HEK293 (cell line): ENCODE results near the gene ERGIC1.

ENCODE experiments used
- CTCF ChIA-PET: fragments of 350-600 bp; formaldehyde crosslinking; extraction: SDS; loops from one replicate; lab custom pipeline; 2021; ENCODE audit warnings: antibody characterized with exemption; lab: Yijun Ruan, JAX
- POLR2A ChIA-PET: fragments of 300-600 bp; formaldehyde crosslinking; extraction: SDS; loops from one replicate; lab custom pipeline; 2020; ENCODE audit warnings: antibody characterized with exemption, inconsistent platforms; lab: Yijun Ruan, JAX
- H3K27ac ChIP-seq: fragments of 200-500 bp; sonication (Bioruptor generic); 2 replicates; pipeline ENCODE4 v1.5.1; 2014; ENCODE audit warnings: low read depth, low read length, control low read depth, inconsistent platforms; ENCODE audit errors: extremely low read depth
- H3K36me3 ChIP-seq, 2 experiments: fragments of 200-500 bp in 1 of 2; sonication (Bioruptor generic) in 1 of 2; 1 replicate in 1 of 2; 2 replicates in 1 of 2; pipeline ENCODE4 v1.5.1; 2014 to 2017; ENCODE audit warnings: inconsistent platforms in 2 of 2, low read length in 2 of 2; ENCODE audit not compliant: control insufficient read depth in 2 of 2, insufficient read depth in 1 of 2
- H3K4me1 ChIP-seq: fragments of 200-500 bp; sonication (Bioruptor generic); 2 replicates; pipeline ENCODE4 v1.5.1; 2014; ENCODE audit warnings: mild to moderate bottlenecking, low read length, inconsistent platforms; ENCODE audit not compliant: control insufficient read depth, insufficient read depth
- H3K4me3 ChIP-seq: 2 replicates; pipeline ENCODE4 v1.5.1; 2011; ENCODE audit warnings: low read depth, mild to moderate bottlenecking, control low read depth, low read length, moderate library complexity
- H3K9me3 ChIP-seq: fragments of 200-500 bp; sonication (Bioruptor generic); 2 replicates; pipeline ENCODE4 v1.5.1; 2014; ENCODE audit warnings: low read depth, low read length, inconsistent platforms; ENCODE audit not compliant: control insufficient read depth, insufficient read depth
- ELK4 ChIP-seq: IDR thresholded peaks from 2 replicates; pipeline ENCODE4 v1.6.1; 2011; ENCODE audit warnings: mild to moderate bottlenecking, low read depth, low read length, borderline replicate concordance
- FEZF1 ChIP-seq: fragments of 450-650 bp; formaldehyde crosslinking; IDR thresholded peaks from 2 replicates; pipeline ENCODE4 v1.5.1; 2016; ENCODE audit warnings: missing biosample characterization, missing genetic modification characterization
- GFI1B ChIP-seq: fragments of 450-650 bp; formaldehyde crosslinking; IDR thresholded peaks from 2 replicates; pipeline ENCODE4 v1.5.1; 2016; ENCODE audit warnings: missing biosample characterization, missing genetic modification characterization
- GLI4 ChIP-seq: fragments of 450-650 bp; formaldehyde crosslinking; IDR thresholded peaks from 2 replicates; pipeline ENCODE4 v1.5.1; 2016; ENCODE audit warnings: missing biosample characterization, missing genetic modification characterization
- GLIS1 ChIP-seq: fragments of 450-650 bp; formaldehyde crosslinking; IDR thresholded peaks from 2 replicates; pipeline ENCODE4 v1.5.1; 2016; ENCODE audit warnings: missing biosample characterization, missing genetic modification characterization
- MEIS1 ChIP-seq: sonication (generic); formaldehyde crosslinking; IDR thresholded peaks from 2 replicates; pipeline ENCODE4 v1.8.1; 2022; ENCODE audit warnings: missing genetic modification reagents, mild to moderate bottlenecking, borderline replicate concordance
- MZF1 ChIP-seq: fragments of 450-650 bp; formaldehyde crosslinking; IDR thresholded peaks from 2 replicates; pipeline ENCODE4 v1.5.1; 2017; ENCODE audit warnings: missing biosample characterization, missing genetic modification characterization, borderline replicate concordance
- OVOL3 ChIP-seq: fragments of 450-650 bp; formaldehyde crosslinking; IDR thresholded peaks from 2 replicates; pipeline ENCODE4 v1.5.1; 2016; ENCODE audit warnings: missing biosample characterization, missing genetic modification characterization
- TCF7L2 ChIP-seq: IDR thresholded peaks from 2 replicates; pipeline ENCODE4 v1.6.1; 2011; ENCODE audit warnings: low read depth, mild to moderate bottlenecking, inconsistent platforms, low read length, moderate library complexity, borderline replicate concordance
- TRIM28 ChIP-seq: IDR thresholded peaks from 2 replicates; pipeline ENCODE4 v1.6.1; 2011; ENCODE audit warnings: low read length, control low read depth, borderline replicate concordance
- ZBTB17 ChIP-seq: fragments of 450-650 bp; formaldehyde crosslinking; IDR thresholded peaks from 2 replicates; pipeline ENCODE4 v1.5.1; 2016; ENCODE audit warnings: missing biosample characterization, missing genetic modification characterization
- ZFP37 ChIP-seq: fragments of 450-650 bp; formaldehyde crosslinking; IDR thresholded peaks from 2 replicates; pipeline ENCODE4 v1.5.1; 2016; ENCODE audit warnings: missing biosample characterization, missing genetic modification characterization
- ZNF112 ChIP-seq: fragments of 450-650 bp; formaldehyde crosslinking; IDR thresholded peaks from 2 replicates; pipeline ENCODE4 v1.5.0; 2017; ENCODE audit warnings: missing biosample characterization, missing genetic modification characterization
- ZNF302 ChIP-seq: fragments of 450-650 bp; formaldehyde crosslinking; IDR thresholded peaks from 2 replicates; pipeline ENCODE4 v1.5.1; 2016; ENCODE audit warnings: missing biosample characterization, missing genetic modification characterization, low read depth
- ZNF341 ChIP-seq: fragments of 450-650 bp; formaldehyde crosslinking; IDR thresholded peaks from 2 replicates; pipeline ENCODE4; 2016; ENCODE audit warnings: low read depth, missing biosample characterization, missing genetic modification characterization
- ZNF366 ChIP-seq: fragments of 450-650 bp; formaldehyde crosslinking; conservative IDR thresholded peaks from 2 replicates; pipeline ENCODE4 v1.5.1; 2016; ENCODE audit warnings: missing biosample characterization, missing genetic modification characterization
- ZNF391 ChIP-seq: fragments of 450-650 bp; formaldehyde crosslinking; IDR thresholded peaks from 2 replicates; pipeline ENCODE4 v1.5.1; 2016; ENCODE audit warnings: low read depth, missing biosample characterization, missing genetic modification characterization, borderline replicate concordance
- ZNF692 ChIP-seq: fragments of 450-650 bp; formaldehyde crosslinking; IDR thresholded peaks from 2 replicates; pipeline ENCODE4 v1.5.1; 2016; ENCODE audit warnings: missing biosample characterization, missing genetic modification characterization
- ZNF76 ChIP-seq: fragments of 450-650 bp; formaldehyde crosslinking; IDR thresholded peaks from 2 replicates; pipeline ENCODE4; 2016; ENCODE audit warnings: low read depth, missing biosample characterization, missing genetic modification characterization, borderline replicate concordance
- ZNF785 ChIP-seq: fragments of 450-650 bp; formaldehyde crosslinking; IDR thresholded peaks from 2 replicates; pipeline ENCODE4 v1.5.1; 2016; ENCODE audit warnings: missing biosample characterization, missing genetic modification characterization
- TF ChIP-seq, protein P1 (sequence below): fragments of 450-650 bp; formaldehyde crosslinking; IDR thresholded peaks from 2 replicates; pipeline ENCODE4 v1.5.0; 2017; ENCODE audit warnings: missing biosample characterization, missing genetic modification characterization, borderline replicate concordance
- TF ChIP-seq, protein P2 (sequence below): fragments of 450-650 bp; formaldehyde crosslinking; IDR thresholded peaks from 2 replicates; pipeline ENCODE4 v1.5.1; 2016; ENCODE audit warnings: missing biosample characterization, missing genetic modification characterization, borderline replicate concordance
- TF ChIP-seq, protein P3 (sequence below): fragments of 450-650 bp; formaldehyde crosslinking; IDR thresholded peaks from 2 replicates; pipeline ENCODE4 v1.5.1; 2016; ENCODE audit warnings: missing biosample characterization, missing genetic modification characterization

The ERGIC1 gene

GRCh38 chr5:172791726-172792445, 42.2 kb upstream of the ERGIC1 start:
- Histone ChIP-seq H3K36me3 (no peaks in the 10 kb centered on the region), H3K9me3 (no peaks in the 10 kb centered on the region), H3K27ac (no peak overlapping the region), H3K4me1 (no peaks in the 10 kb centered on the region; the same call in 1 of the 2 replicates), H3K4me3 (no peak overlapping the region)
- POLR2A ChIA-PET, result interaction anchor here (1.3 kb wide), 1 partner anchor 21 kb away, joined by 3 read pairs; the partner anchor contains the start of gene DUSP1
- TF ChIP-seq, protein P1, sequence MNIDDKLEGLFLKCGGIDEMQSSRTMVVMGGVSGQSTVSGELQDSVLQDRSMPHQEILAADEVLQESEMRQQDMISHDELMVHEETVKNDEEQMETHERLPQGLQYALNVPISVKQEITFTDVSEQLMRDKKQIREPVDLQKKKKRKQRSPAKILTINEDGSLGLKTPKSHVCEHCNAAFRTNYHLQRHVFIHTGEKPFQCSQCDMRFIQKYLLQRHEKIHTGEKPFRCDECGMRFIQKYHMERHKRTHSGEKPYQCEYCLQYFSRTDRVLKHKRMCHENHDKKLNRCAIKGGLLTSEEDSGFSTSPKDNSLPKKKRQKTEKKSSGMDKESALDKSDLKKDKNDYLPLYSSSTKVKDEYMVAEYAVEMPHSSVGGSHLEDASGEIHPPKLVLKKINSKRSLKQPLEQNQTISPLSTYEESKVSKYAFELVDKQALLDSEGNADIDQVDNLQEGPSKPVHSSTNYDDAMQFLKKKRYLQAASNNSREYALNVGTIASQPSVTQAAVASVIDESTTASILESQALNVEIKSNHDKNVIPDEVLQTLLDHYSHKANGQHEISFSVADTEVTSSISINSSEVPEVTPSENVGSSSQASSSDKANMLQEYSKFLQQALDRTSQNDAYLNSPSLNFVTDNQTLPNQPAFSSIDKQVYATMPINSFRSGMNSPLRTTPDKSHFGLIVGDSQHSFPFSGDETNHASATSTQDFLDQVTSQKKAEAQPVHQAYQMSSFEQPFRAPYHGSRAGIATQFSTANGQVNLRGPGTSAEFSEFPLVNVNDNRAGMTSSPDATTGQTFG (tag by site-specific recombination), result no peak
- no peak for TF ChIP-seq GFI1B (tag by site-specific recombination)
- no peak for TF ChIP-seq ZBTB17 (tag by site-specific recombination)
- no peak for TF ChIP-seq ZNF391 (tag by site-specific recombination)
- no peak for TF ChIP-seq ZNF366 (tag by site-specific recombination)
- TF ChIP-seq ELK4, result no peak
- TF ChIP-seq GLIS1 (tag by site-specific recombination), result no peak
- TF ChIP-seq ZNF112, result no peak
- no peak for TF ChIP-seq ZNF692 (tag by site-specific recombination)
- no peak for TF ChIP-seq MZF1 (tag by site-specific recombination)
- CTCF ChIA-PET, result no interaction called here

GRCh38 chr5:172792701-172793570, 41.1 kb upstream of the ERGIC1 start:
- no peak overlapping the region for H3K27ac ChIP-seq
- no peaks in the 10 kb centered on the region for H3K36me3 ChIP-seq
- H3K9me3 ChIP-seq, result no peaks in the 10 kb centered on the region
- no peak overlapping the region for H3K4me3 ChIP-seq
- ChIA-PET POLR2A (interaction anchor here (0.6 to 1.3 kb wide), 3 partner anchors 22 to 29 kb away, joined by 3 to 5 read pairs (median 3); partner anchors contain the start of gene DUSP1), CTCF (interaction anchor here (0.7 kb wide), 1 partner anchor 17 kb away, joined by 3 read pairs; no protein-coding TSS in a partner anchor)
- no peaks in the 10 kb centered on the region; the same call in 1 of the 2 replicates for H3K4me1 ChIP-seq
- TF ChIP-seq ZNF341 (tag by site-specific recombination) (no peak), TCF7L2 (no peak), ZNF785 (no peak), FEZF1 (no peak), ZNF76 (tag by site-specific recombination) (no peak), ZNF302 (tag by site-specific recombination) (no peak), TRIM28 (no peak), OVOL3 (tag by site-specific recombination) (no peak), GLI4 (tag by site-specific recombination) (no peak), ZFP37 (no peak), MEIS1 (CRISPR knock-in tag) (no peak)
- TF ChIP-seq, protein P2, sequence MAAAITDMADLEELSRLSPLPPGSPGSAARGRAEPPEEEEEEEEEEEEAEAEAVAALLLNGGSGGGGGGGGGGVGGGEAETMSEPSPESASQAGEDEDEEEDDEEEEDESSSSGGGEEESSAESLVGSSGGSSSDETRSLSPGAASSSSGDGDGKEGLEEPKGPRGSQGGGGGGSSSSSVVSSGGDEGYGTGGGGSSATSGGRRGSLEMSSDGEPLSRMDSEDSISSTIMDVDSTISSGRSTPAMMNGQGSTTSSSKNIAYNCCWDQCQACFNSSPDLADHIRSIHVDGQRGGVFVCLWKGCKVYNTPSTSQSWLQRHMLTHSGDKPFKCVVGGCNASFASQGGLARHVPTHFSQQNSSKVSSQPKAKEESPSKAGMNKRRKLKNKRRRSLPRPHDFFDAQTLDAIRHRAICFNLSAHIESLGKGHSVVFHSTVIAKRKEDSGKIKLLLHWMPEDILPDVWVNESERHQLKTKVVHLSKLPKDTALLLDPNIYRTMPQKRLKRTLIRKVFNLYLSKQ (tag by site-specific recombination), result no peak
- TF ChIP-seq, protein P3, sequence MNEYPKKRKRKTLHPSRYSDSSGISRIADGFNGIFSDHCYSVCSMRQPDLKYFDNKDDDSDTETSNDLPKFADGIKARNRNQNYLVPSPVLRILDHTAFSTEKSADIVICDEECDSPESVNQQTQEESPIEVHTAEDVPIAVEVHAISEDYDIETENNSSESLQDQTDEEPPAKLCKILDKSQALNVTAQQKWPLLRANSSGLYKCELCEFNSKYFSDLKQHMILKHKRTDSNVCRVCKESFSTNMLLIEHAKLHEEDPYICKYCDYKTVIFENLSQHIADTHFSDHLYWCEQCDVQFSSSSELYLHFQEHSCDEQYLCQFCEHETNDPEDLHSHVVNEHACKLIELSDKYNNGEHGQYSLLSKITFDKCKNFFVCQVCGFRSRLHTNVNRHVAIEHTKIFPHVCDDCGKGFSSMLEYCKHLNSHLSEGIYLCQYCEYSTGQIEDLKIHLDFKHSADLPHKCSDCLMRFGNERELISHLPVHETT, result no peak
